Peyer's patch (tissue), 4 donors: Measurements from ENCODE around the gene KCTD1. TPM values are rescaled to one million over a fixed set of nuclear protein-coding genes. Genes with fewer than 3 reads are reported as not detected.

Source experiments
- DNase-seq, 3 donors: peaks; one replicate each; pipeline ENCODE4 v3.0.0-alpha.2; 2017 to 2019
- H3K27ac ChIP-seq, 4 donors: fragments of 200-600 bp; sonication (generic); one replicate each; pipeline ENCODE4 v1.5.1; 2016 to 2019
- H3K27me3 ChIP-seq, 2 donors: fragments of 200-600 bp; sonication (generic); one replicate each; pipeline ENCODE4 v1.5.1; 2019
- H3K36me3 ChIP-seq, 3 donors: fragments of 200-600 bp; sonication (generic); one replicate each; pipeline ENCODE4 v1.5.1; 2016 to 2019
- H3K4me1 ChIP-seq, 4 donors: fragments of 200-600 bp; sonication (generic); one replicate each; pipeline ENCODE4 v1.5.1; 2016 to 2019
- H3K4me3 ChIP-seq, 4 donors: fragments of 200-600 bp; sonication (generic); 1 replicate in 3 of 4; 2 replicates in 1 of 4; pipeline ENCODE4 v1.5.1; 2016 to 2019; ENCODE audit warnings: mild to moderate bottlenecking in 1 of 4
- H3K9me3 ChIP-seq, 4 donors: fragments of 200-600 bp; sonication (generic); one replicate each; pipeline ENCODE4 v1.5.1; 2016 to 2019; ENCODE audit warnings: mild to moderate bottlenecking in 1 of 4
- POLR2A ChIP-seq, 2 donors: fragments of 450-650 bp; IDR thresholded peaks; one replicate each; pipeline ENCODE4 v1.5.1; 2017; ENCODE audit warnings: antibody characterized with exemption in 2 of 2, mild to moderate bottlenecking in 2 of 2, moderate library complexity in 2 of 2
- total RNA-seq, 4 donors: library from RNA; depleted of rRNA; stranded (reverse); fragments of >200 nt; gene quantifications; one replicate each; pipeline ENCODE4 v1.1.0, GENCODE V29; 2016
- TF ChIP-seq, protein P1 (sequence below), 6 experiments: fragments of 450-650 bp in 4 of 6; fragments of 200-600 bp in 2 of 6; sonication (generic) in 1 of 6; IDR thresholded peaks; one replicate each; pipeline ENCODE4 v1.5.1; 2017 to 2019; ENCODE audit warnings: antibody characterized with exemption in 6 of 6, mild to moderate bottlenecking in 3 of 6, moderate library complexity in 1 of 6

KCTD1 gene
- total RNA-seq, 4 donors from 2014 or later, result 2.5 to 6.3 (median 4.7) TPM

DNA sequence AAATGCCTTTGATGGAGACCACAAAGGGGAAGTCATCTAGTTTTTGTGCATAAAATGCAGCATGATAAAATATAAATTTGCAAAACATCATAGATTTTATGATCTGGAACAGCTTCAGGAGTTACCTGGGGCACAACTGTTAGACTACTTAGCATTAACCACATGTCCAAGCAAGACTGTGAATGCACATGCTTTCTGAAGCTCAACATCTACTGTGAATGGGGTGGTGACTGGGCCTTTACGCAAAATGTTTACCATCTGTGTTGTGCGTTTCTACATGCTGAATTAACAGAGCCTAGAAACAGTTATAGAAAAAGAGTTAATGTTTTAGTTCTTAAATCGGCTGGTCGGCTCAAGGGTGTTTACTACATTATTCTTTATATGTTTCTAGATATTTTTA, 45.5 kb downstream of the KCTD1 start:
- Histone ChIP-seq H3K27me3 (no peaks in the 10 kb centered on the region), H3K36me3 (no peaks in the 10 kb centered on the region), H3K4me3 (no peak overlapping the region), H3K4me1 (no peaks in the 10 kb centered on the region), H3K27ac (no peak overlapping the region), H3K9me3 (no peaks in the 10 kb centered on the region)
- no peak for TF ChIP-seq POLR2A (IDR thresholded peaks at IDR 0.05)
- TF ChIP-seq, protein P1, sequence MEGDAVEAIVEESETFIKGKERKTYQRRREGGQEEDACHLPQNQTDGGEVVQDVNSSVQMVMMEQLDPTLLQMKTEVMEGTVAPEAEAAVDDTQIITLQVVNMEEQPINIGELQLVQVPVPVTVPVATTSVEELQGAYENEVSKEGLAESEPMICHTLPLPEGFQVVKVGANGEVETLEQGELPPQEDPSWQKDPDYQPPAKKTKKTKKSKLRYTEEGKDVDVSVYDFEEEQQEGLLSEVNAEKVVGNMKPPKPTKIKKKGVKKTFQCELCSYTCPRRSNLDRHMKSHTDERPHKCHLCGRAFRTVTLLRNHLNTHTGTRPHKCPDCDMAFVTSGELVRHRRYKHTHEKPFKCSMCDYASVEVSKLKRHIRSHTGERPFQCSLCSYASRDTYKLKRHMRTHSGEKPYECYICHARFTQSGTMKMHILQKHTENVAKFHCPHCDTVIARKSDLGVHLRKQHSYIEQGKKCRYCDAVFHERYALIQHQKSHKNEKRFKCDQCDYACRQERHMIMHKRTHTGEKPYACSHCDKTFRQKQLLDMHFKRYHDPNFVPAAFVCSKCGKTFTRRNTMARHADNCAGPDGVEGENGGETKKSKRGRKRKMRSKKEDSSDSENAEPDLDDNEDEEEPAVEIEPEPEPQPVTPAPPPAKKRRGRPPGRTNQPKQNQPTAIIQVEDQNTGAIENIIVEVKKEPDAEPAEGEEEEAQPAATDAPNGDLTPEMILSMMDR (IDR thresholded peaks at IDR 0.05), result no peak
- no peak for DNase-seq

DNA sequence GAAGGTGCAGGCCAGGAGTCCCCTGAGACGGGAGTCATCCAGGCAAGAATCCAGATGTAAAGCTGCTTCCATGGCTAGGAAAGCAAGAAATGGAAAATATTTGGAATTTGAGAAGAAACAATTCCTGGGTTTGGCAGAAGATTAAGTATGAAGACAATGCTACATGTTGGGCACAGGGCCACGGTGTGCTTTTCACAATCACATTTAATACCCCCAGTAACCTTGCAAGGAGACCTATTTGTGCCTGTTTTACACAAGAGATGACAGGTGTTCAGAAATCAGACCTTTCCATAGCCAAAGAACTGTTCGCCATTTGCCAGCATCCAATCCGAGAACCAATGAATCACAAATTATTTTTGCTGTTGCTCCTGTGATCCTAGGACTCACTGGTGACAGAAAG, 50.5 kb downstream of the KCTD1 start:
- TF ChIP-seq POLR2A (IDR thresholded peaks at IDR 0.05), result no peak
- TF ChIP-seq, protein P1 (IDR thresholded peaks at IDR 0.05), result no peak
- H3K4me3 ChIP-seq, result no peak overlapping the region
- H3K9me3 ChIP-seq, result no peaks in the 10 kb centered on the region
- no peaks in the 10 kb centered on the region for H3K4me1 ChIP-seq
- H3K27me3 ChIP-seq, result no peaks in the 10 kb centered on the region
- H3K36me3 ChIP-seq, result no peaks in the 10 kb centered on the region
- no peak for DNase-seq
- no peak overlapping the region for H3K27ac ChIP-seq

DNA sequence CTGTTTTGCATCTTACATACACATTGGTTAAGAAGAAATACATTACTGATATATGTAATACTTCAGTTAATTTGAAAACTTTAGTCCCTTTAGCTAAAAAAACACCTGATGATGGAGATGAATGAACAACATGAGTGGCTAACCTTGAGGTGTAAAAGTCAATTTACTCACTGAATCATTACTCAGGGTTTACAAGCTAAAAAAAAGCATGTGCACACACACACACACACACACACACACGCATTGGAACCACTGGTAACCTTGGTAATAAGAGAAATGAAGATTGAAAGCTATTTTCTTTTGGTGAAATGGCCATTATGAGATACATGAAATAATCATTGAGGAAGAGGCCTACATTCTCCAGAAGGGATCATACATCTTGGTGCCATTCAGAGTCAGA, 51.8 kb downstream of the KCTD1 start:
- H3K27ac ChIP-seq, result no peak overlapping the region
- no peak overlapping the region for H3K4me3 ChIP-seq
- no peaks in the 10 kb centered on the region for H3K27me3 ChIP-seq
- no peaks in the 10 kb centered on the region for H3K9me3 ChIP-seq
- no peaks in the 10 kb centered on the region for H3K36me3 ChIP-seq
- TF ChIP-seq POLR2A (IDR thresholded peaks at IDR 0.05), result no peak
- TF ChIP-seq, protein P1 (IDR thresholded peaks at IDR 0.05), result no peak
- DNase-seq, result no peak
- no peaks in the 10 kb centered on the region for H3K4me1 ChIP-seq

DNA sequence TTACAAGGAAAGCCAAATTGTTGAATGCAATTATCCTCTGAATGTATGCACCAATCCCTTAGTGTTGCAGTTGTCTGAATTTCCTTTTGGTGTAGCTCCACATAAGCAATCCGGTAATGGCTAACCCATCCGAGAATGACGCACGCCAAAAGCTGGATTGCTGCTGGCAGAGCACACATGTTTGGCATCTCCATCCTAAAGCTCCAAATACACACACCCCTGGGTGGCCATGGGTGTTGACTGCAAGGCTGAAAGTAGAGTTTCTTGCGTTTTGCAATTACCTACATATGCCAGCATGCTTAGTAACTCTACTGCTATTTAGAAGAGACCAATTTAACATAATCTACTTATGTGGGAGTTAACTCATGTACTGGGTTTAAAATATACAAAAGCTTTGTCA, 53.1 kb downstream of the KCTD1 start:
- Histone ChIP-seq H3K4me3 (no peak overlapping the region), H3K27ac (no peak overlapping the region), H3K4me1 (no peaks in the 10 kb centered on the region), H3K27me3 (no peaks in the 10 kb centered on the region), H3K36me3 (no peaks in the 10 kb centered on the region), H3K9me3 (no peaks in the 10 kb centered on the region)
- DNase-seq, result no peak
- TF ChIP-seq POLR2A (IDR thresholded peaks at IDR 0.05), result no peak
- TF ChIP-seq, protein P1 (IDR thresholded peaks at IDR 0.05), result no peak

DNA sequence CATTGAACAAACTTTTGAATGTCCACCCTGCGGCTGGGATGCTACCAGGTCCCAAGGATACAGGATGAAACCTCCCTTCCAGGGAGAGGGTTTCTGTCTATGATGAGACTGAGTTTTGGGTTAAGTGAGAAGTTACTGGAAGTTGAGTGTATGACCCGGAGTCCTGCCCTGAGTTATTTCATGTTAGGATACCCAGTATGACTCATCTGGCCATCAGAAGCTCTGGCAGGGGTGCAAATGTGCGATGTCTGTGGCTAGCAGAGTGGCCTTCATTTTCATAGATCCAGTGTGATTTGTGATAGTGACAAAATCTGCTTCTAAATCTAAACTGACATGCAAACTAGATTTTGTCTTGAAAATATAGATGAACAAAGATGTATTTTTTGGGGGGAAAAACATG, 55.3 kb downstream of the KCTD1 start:
- H3K4me1 ChIP-seq, result no peaks in the 10 kb centered on the region
- H3K27me3 ChIP-seq, result no peaks in the 10 kb centered on the region
- TF ChIP-seq, protein P1 (IDR thresholded peaks at IDR 0.05), result no peak

DNA sequence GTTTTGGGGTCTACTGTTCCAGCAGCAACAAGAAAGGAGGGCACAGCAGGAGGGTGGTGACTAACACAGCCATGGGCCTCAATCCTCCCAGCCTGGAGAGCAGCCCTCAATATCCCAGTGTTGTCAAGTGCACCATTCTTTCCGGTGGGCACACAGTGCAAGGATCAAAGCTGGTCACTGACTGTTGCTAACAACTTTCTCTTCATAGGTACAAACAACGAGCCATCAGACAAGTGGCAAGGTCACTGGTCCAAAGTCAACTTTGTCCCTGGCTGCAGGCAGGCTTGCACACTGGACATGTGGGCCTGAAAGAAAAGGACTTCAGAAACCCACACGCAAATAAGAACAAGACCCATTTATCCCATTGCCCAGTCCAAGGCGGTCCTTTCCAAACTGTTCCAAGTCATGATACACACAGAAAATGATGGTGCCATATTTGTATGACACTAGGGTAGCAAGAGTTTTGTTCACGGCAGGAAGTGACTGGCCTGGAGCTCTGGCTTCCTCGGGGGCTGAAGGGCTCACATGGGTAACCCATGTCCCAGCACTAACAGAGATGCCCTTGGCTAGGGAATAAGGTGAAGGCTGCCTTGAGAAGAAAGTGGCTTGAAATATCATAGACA, 57.0 kb downstream of the KCTD1 start:
- Histone ChIP-seq H3K9me3 (no peaks in the 10 kb centered on the region), H3K36me3 (no peaks in the 10 kb centered on the region), H3K27ac (no peak overlapping the region), H3K4me1 (no peaks in the 10 kb centered on the region), H3K4me3 (no peak overlapping the region), H3K27me3 (no peaks in the 10 kb centered on the region)
- TF ChIP-seq, protein P1 (IDR thresholded peaks at IDR 0.05), result no peak
- TF ChIP-seq POLR2A (IDR thresholded peaks at IDR 0.05), result no peak
- DNase-seq, result no peak

More for the DNA sequence above, 55.3 kb downstream of the KCTD1 start:
- H3K9me3 ChIP-seq, result no peaks in the 10 kb centered on the region
- H3K4me3 ChIP-seq, result no peak overlapping the region
- no peak for DNase-seq
- H3K27ac ChIP-seq, result no peak overlapping the region
- no peaks in the 10 kb centered on the region for H3K36me3 ChIP-seq
